ENCODE measurements around the gene GRIN2C.

- TF ChIP-seq CTCF (IDR thresholded peaks at IDR 0.05) = no peak
- no peak for TF ChIP-seq POLR2A (IDR thresholded peaks at IDR 0.05; ENCODE audit: low read depth)
- no peak for TF ChIP-seq EP300 (IDR thresholded peaks at IDR 0.05)
- no peak for TF ChIP-seq POLR2AphosphoS5 (IDR thresholded peaks at IDR 0.05)
Measured at GRCh38 chr17:74856112-74856511, 3.6 kb downstream of the GRIN2C start.

All from esophagus muscularis mucosa (tissue), 4 donors.